ENCODE measurements around the gene LPP.

The LPP gene

GRCh38 chr3:188931036-188931435, 777.1 kb downstream of the LPP start:
- no peak for TF ChIP-seq EZH2 (IDR thresholded peaks at IDR 0.05)
- TF ChIP-seq FOXP2 (optimal IDR thresholded peaks at IDR 0.05; ENCODE audit: control extremely low read depth, extremely low read length, insufficient read depth), result no peak
- no peak for TF ChIP-seq POLR2AphosphoS5 (IDR thresholded peaks at IDR 0.05; ENCODE audit: borderline replicate concordance, low read depth, low read length)
- no peak overlapping the region for H3K27ac ChIP-seq
- DNase-seq (ENCODE audit: low read depth, low spot score), result no peak
- no peaks in the 10 kb centered on the region for H3K36me3 ChIP-seq (ENCODE audit: insufficient read depth, low read length)
- peak overlapping the region; percentile 10 for H3K9ac ChIP-seq (ENCODE audit: insufficient read length)
- no peak overlapping the region for H3K4me3 ChIP-seq
- no peaks in the 10 kb centered on the region for H3K9me3 ChIP-seq (ENCODE audit: low read depth, low read length)

GRCh38 chr3:188931531-188931930, 777.6 kb downstream of the LPP start:
- Histone ChIP-seq H3K27ac (no peak overlapping the region), H3K4me3 (no peak overlapping the region), H3K36me3 (ENCODE audit: insufficient read depth, low read length) (no peaks in the 10 kb centered on the region), H3K9me3 (ENCODE audit: low read depth, low read length) (no peaks in the 10 kb centered on the region), H3K9ac (ENCODE audit: insufficient read length) (peak overlapping the region; percentile 10)
- no peak for DNase-seq (ENCODE audit: low read depth, low spot score)
- TF ChIP-seq EZH2 (IDR thresholded peaks at IDR 0.05), result no peak
- no peak for TF ChIP-seq FOXP2 (optimal IDR thresholded peaks at IDR 0.05; ENCODE audit: control extremely low read depth, extremely low read length, insufficient read depth)
- TF ChIP-seq POLR2AphosphoS5 (IDR thresholded peaks at IDR 0.05; ENCODE audit: borderline replicate concordance, low read depth, low read length), result no peak

- H3K27ac ChIP-seq, result no peak overlapping the region
- no peak for TF ChIP-seq POLR2AphosphoS5 (IDR thresholded peaks at IDR 0.05; ENCODE audit: borderline replicate concordance, low read depth, low read length)
- TF ChIP-seq EZH2 (IDR thresholded peaks at IDR 0.05), result no peak
- no peak for TF ChIP-seq FOXP2 (optimal IDR thresholded peaks at IDR 0.05; ENCODE audit: control extremely low read depth, extremely low read length, insufficient read depth)
- DNase-seq (ENCODE audit: low read depth, low spot score), result no peak
Measured at GRCh38 chr3:188934989-188935388, 781.0 kb downstream of the LPP start.

GRCh38 chr3:188936597-188937107, 782.7 kb downstream of the LPP start:
- TF ChIP-seq POLR2AphosphoS5 (IDR thresholded peaks at IDR 0.05; ENCODE audit: borderline replicate concordance, low read depth, low read length), result no peak
- no peak for DNase-seq (ENCODE audit: low read depth, low spot score)
- no peak overlapping the region for H3K27ac ChIP-seq
- no peaks in the 10 kb centered on the region for H3K9me3 ChIP-seq (ENCODE audit: low read depth, low read length)
- no peak overlapping the region for H3K9ac ChIP-seq (ENCODE audit: insufficient read length)
- no peaks in the 10 kb centered on the region for H3K36me3 ChIP-seq (ENCODE audit: insufficient read depth, low read length)
- H3K4me3 ChIP-seq, result no peak overlapping the region

More at GRCh38 chr3:188934989-188935388, 781.0 kb downstream of the LPP start:
- Histone ChIP-seq H3K9me3 (ENCODE audit: low read depth, low read length) (no peaks in the 10 kb centered on the region), H3K36me3 (ENCODE audit: insufficient read depth, low read length) (no peaks in the 10 kb centered on the region), H3K4me3 (no peak overlapping the region), H3K9ac (ENCODE audit: insufficient read length) (no peak overlapping the region)

GRCh38 chr3:188937389-188937788, 783.4 kb downstream of the LPP start:
- Histone ChIP-seq H3K27ac (no peak overlapping the region), H3K9me3 (ENCODE audit: low read depth, low read length) (no peaks in the 10 kb centered on the region), H3K4me3 (no peak overlapping the region), H3K9ac (ENCODE audit: insufficient read length) (no peak overlapping the region), H3K36me3 (ENCODE audit: insufficient read depth, low read length) (no peaks in the 10 kb centered on the region)
- TF ChIP-seq EZH2 (IDR thresholded peaks at IDR 0.05) (no peak), FOXP2 (optimal IDR thresholded peaks at IDR 0.05; ENCODE audit: control extremely low read depth, extremely low read length, insufficient read depth) (no peak), POLR2AphosphoS5 (IDR thresholded peaks at IDR 0.05; ENCODE audit: borderline replicate concordance, low read depth, low read length) (no peak)
- no peak for DNase-seq (ENCODE audit: low read depth, low spot score)

GRCh38 chr3:188938999-188939398, 785.0 kb downstream of the LPP start:
- Histone ChIP-seq H3K9me3 (ENCODE audit: low read depth, low read length) (no peaks in the 10 kb centered on the region), H3K27ac (no peak overlapping the region), H3K4me3 (no peak overlapping the region), H3K36me3 (ENCODE audit: insufficient read depth, low read length) (no peaks in the 10 kb centered on the region), H3K9ac (ENCODE audit: insufficient read length) (no peak overlapping the region)
- DNase-seq (ENCODE audit: low read depth, low spot score), result no peak
- no peak for TF ChIP-seq POLR2AphosphoS5 (IDR thresholded peaks at IDR 0.05; ENCODE audit: borderline replicate concordance, low read depth, low read length)
- no peak for TF ChIP-seq EZH2 (IDR thresholded peaks at IDR 0.05)
- TF ChIP-seq FOXP2 (optimal IDR thresholded peaks at IDR 0.05; ENCODE audit: control extremely low read depth, extremely low read length, insufficient read depth), result no peak

- TF ChIP-seq EZH2 (IDR thresholded peaks at IDR 0.05) (no peak), FOXP2 (optimal IDR thresholded peaks at IDR 0.05; ENCODE audit: control extremely low read depth, extremely low read length, insufficient read depth) (no peak), POLR2AphosphoS5 (IDR thresholded peaks at IDR 0.05; ENCODE audit: borderline replicate concordance, low read depth, low read length) (no peak)
- Histone ChIP-seq H3K27ac (no peak overlapping the region), H3K9ac (ENCODE audit: insufficient read length) (no peak overlapping the region), H3K9me3 (ENCODE audit: low read depth, low read length) (no peaks in the 10 kb centered on the region), H3K4me3 (no peak overlapping the region), H3K36me3 (ENCODE audit: insufficient read depth, low read length) (no peaks in the 10 kb centered on the region)
- no peak for DNase-seq (ENCODE audit: low read depth, low spot score)
Measured at GRCh38 chr3:188939814-188940572, 786.0 kb downstream of the LPP start.

Data from SK-N-MC (cell line).